HG02943 (cell line): ENCODE measurements around the gene GPR31.
"Not testable (repeated sequence)": the region's sequence is repeated elsewhere in the genome, so short reads cannot be mapped to it uniquely, and the experiment has no call there.

Source experiments
- ATAC-seq: cut with Tn5 transposase; IDR thresholded peaks from one replicate; pipeline ENCODE4 v1.9.1; 2021; ENCODE audit warnings: mild to moderate bottlenecking, low read depth, moderate library complexity; ENCODE audit not compliant: unreplicated experiment

Gene GPR31

GRCh38 chr6:167157863-167158262 lies at the start of gene GPR31:
TSS of gene GPR31 (minus strand) at chr6:167157980. CDS start at chr6:167157831, 149 bp downstream.
- no peak for ATAC-seq

GRCh38 chr6:167207527-167207926 lies 49.7 kb upstream of the GPR31 start:
- ATAC-seq = no peak

- ATAC-seq = not testable (repeated sequence)
These were observed 47.5 kb upstream of the GPR31 start for GRCh38 chr6:167205316-167205715.

GRCh38 chr6:167204059-167204348 lies 46.2 kb upstream of the GPR31 start:
- not testable (repeated sequence) for ATAC-seq

GRCh38 chr6:167203261-167204058 lies 45.7 kb upstream of the GPR31 start:
- not testable (repeated sequence) for ATAC-seq

GRCh38 chr6:167202613-167203012 lies 44.8 kb upstream of the GPR31 start:
- not testable (repeated sequence) for ATAC-seq

GRCh38 chr6:167200806-167201205 lies 43.0 kb upstream of the GPR31 start:
- no peak for ATAC-seq

- not testable (repeated sequence) for ATAC-seq
These were observed 38.3 kb upstream of the GPR31 start for GRCh38 chr6:167195941-167196610.

- not testable (repeated sequence) for ATAC-seq
These were observed 35.8 kb upstream of the GPR31 start for GRCh38 chr6:167193515-167194125.

GRCh38 chr6:167191043-167191583 lies 33.3 kb upstream of the GPR31 start:
- not testable (repeated sequence) for ATAC-seq

GRCh38 chr6:167187275-167187674 lies 29.5 kb upstream of the GPR31 start:
- ATAC-seq = not testable (repeated sequence)

GRCh38 chr6:167185101-167185500 lies 27.3 kb upstream of the GPR31 start:
- ATAC-seq = not testable (repeated sequence)

GRCh38 chr6:167182913-167183314 lies 25.1 kb upstream of the GPR31 start:
- peak; percentile 79 for ATAC-seq

- ATAC-seq = not testable (repeated sequence)
These were observed 23.6 kb upstream of the GPR31 start for GRCh38 chr6:167181351-167181750.

- not testable (repeated sequence) for ATAC-seq
These were observed 22.3 kb upstream of the GPR31 start for GRCh38 chr6:167180086-167180485.

GRCh38 chr6:167178896-167179655 lies 21.3 kb upstream of the GPR31 start:
- not testable (repeated sequence) for ATAC-seq

- not testable (repeated sequence) for ATAC-seq
These were observed 19.5 kb upstream of the GPR31 start for GRCh38 chr6:167177271-167177670.

GRCh38 chr6:167172011-167172410 lies 14.2 kb upstream of the GPR31 start:
- ATAC-seq = not testable (repeated sequence)

GRCh38 chr6:167171300-167171699 lies 13.5 kb upstream of the GPR31 start:
- ATAC-seq = not testable (repeated sequence)

GRCh38 chr6:167169867-167170266 lies 12.1 kb upstream of the GPR31 start:
- not testable (repeated sequence) for ATAC-seq
